Stimulated activated CD4-positive, alpha-beta T cell treated with anti-CD3 and anti-CD28 coated beads, TNF-alpha, amount 100 ng/mL, for 48 hours (primary cell): Measurements from ENCODE around the gene TMEM170B.
A peak's percentile ranks its signal among the peaks of the same experiment; 100 is the strongest.

ENCODE experiments used
- DNase-seq, 3 donors: peaks; one replicate each; pipeline ENCODE4 v3.0.0-alpha.2; 2020; ENCODE audit warnings: low read depth in 3 of 3

TMEM170B gene, protein sequence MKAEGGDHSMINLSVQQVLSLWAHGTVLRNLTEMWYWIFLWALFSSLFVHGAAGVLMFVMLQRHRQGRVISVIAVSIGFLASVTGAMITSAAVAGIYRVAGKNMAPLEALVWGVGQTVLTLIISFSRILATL

DNA sequence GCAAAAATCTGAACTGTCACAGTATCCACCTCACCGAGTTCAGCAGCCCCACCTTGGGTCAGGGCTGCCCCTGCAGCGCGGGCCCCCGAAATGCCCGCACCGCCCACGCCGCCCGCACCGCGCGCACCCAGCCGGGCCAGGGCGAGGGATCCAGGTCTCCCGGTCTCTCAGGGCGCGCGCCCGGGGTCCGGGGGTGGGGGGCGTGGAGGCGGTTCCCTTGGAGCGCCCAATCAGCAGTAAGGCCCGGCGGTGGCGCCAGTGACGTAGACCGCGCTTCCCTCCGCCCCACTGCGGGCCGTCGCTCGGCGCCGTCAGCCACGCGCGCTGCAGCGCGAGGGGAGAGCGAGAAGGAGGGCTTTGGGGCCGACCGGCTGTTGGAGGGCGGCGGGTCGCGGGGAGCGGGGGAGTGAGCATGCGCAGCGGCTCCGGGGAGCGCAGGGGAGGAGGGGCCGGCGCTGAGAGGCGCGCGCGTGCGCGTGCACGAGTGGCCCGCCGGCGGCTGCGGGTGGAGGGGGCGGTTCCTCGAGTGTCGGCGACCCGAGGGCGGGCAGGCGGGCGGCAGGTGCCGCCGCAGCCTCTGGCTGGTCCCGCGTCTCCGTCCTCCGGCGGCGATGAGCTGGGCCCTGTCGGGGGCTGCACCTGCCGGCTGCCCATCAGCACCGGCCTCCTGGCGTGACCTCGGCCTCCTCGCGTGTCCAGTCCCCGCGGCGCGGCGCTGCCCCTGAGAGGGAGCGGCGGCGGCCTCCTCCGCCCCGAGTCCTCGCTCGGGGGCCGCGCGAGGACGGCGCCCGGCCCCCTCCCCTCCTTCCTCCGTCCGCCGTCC lies at the start of gene TMEM170B:
Gene TMEM170B (plus strand): TSS at position 521 of the 823 bp plus-strand sequence. CDS start 529 bp downstream, outside the sequence.
- peak; percentile 85 to 88 (median 88) for DNase-seq

DNA sequence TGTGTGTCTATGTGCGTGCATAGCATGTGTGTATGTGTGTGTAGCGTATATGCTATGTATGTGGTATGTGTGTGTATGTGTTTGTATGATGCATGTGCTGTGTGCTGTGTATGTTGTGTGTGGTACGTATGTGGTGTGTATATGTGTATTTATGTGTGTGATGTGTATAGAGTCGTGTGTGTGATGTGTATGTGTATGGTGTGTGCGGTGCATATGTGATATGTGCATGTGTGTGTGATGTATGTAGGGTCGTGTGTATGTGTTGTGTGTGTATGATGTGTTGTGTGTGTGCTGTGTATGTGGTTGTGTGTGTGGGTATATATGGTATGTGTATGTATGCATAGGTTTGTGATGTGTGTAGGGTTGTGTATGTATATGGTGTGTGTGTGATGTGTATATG lies 46.6 kb upstream of the TMEM170B start:
- no peak for DNase-seq

DNA sequence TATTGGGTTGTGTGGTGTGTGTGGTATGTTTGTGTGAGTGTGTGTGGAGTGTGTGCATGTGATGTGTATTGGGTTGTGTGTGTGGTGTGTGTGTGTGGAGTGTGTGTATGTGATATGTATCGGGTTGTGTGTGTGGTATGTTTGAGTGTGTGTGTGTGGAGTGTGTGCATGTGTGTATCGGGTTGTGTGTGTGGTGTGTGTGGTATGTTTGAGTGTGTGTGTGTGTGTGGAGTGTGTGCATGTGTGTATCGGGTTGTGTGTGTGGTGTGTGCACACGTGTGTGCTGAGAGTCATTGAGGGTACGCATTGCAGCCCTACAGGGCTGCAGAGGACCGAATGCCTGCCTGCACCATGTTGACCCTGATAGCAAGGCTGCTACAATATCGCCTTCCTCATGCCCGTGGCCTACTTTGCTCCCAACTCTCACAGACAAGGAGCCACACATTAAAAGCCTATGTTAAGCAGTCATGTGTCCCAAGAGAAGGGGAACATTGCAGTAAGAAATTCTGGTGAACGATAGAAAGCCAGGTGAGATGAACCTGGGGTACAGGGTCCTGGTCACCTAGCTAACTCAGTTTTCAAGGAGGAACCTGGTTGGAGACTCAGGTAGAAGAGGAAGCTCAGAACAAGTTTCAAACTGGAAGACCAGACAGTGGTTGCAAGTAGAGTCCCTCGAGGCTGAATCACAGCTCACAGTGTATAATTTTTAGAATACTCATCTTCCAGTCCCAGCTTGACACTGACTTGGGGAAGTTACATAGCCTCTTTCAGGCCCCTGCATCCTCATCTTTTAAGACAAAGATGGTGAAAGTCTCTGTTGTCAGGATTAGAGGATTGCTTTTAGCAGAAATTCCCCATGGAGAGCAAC lies 45.7 kb upstream of the TMEM170B start:
- no peak for DNase-seq

DNA sequence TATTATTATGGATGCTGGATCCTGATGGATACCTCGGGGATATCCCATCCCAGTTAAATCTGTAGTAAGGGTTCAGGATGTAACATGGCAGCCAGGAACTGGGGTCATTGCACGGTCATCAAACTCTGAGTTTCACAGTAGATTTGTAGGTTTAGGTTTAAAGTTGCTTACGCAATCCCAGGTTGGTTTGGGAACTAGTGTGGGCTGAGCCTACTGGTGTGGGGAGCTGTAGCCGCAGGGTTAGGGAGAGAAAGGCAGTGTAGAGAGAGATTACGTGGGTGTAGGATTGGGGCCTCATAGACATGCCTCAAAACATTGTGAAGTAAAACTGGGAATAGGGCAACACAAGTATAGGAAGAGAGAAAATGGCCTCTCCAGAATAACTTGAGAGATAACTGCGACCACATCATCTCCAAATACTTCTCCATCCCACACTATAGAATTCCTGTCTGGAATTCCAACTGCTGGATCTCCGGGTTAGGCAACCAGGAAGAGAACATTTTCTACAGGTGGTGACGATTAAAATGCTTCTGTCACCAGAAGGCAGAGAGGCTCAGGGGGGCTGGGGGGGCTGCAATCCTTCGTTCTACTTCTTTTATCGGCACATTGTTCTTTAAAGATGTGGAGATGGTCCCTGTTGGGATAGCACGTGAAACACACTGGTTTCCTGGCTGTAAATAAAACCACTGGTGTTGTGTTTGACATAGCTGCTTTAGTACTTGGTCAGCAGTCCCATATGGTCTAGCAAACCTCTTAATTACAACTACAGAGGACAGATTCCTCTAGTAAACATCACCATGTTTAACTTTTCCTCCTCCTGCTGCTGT lies 44.9 kb upstream of the TMEM170B start:
- no peak for DNase-seq

DNA sequence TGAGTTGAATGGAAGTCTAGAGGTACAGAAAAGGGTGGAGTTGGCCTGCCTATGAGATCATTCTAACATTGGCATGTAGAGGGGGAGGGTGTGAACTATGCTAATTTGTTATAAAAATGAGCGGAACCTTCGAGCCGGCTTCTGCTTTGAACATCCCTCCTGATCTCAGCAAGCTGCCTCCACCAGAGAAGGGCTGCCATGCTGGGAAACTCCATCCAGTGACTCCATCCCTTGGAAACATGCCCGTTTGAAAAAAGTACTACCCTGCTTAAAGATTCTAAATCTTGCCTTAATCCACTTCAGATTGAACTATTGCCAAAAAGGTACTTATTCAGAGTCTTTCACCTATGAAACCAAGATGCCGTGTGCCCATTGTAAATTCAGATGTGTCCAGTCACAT lies 43.6 kb upstream of the TMEM170B start:
- no peak for DNase-seq

DNA sequence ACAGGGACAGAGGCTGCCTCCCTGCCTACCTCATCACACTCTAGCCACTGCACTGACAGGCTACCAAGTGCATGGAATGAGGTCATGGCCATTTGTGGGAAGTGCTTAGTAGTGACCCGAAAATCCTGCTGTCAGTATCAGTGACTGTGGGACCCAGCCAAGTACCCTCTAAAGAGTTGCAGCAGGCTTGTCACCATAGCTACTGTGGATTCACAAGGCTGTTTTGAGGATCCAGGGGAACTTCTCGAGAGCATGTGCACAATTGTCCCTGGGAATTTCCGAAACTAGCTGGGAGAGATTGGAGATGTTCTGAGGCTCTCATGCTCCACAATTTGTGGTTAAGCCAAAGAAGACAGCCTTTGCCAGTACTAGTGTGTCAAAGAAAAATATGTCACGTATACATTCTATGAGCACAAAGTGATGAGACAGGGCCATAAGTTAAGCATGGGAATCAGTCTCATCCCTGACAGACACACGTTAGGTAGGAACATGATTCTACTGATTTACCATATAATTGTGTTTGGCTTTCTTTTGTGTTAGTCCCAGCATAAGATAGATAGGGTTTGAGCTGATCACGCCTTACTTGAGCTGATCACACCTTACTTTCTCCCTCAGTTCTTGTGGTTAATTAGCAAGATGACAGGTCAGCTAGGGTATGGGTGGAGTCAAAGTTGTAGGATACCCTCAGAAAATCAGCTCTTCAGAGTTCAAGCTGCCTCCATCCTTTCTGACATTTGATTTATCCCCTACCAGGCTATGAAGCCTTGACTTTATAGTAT lies 42.6 kb upstream of the TMEM170B start:
- DNase-seq: no peak

DNA sequence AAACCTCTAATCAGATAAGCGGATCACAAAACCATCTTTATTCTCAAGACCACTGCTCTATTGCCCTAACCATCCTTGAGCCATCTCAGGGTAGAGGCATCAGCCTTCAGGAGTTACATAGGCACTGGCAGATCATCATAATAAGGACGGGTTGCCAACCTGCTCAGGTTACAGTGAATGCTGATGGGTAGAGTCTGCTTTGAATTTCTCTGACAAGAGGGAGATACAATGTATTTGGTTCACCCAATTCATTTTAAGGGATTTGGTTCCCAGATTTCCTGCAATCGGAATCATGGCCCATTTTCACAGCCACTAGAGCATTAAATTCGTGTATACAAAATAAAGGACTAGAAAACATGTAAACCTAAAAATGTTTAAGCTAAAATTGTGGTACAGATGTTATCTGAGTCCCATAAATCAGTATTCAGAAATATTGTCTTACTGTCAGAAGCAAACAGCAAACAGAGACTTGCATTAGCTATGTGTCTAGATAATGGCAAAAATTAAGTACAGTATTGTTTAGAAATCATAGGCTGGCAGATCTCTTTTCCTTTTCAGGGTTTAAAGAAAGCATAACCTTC lies 41.9 kb upstream of the TMEM170B start:
- DNase-seq: no peak

DNA sequence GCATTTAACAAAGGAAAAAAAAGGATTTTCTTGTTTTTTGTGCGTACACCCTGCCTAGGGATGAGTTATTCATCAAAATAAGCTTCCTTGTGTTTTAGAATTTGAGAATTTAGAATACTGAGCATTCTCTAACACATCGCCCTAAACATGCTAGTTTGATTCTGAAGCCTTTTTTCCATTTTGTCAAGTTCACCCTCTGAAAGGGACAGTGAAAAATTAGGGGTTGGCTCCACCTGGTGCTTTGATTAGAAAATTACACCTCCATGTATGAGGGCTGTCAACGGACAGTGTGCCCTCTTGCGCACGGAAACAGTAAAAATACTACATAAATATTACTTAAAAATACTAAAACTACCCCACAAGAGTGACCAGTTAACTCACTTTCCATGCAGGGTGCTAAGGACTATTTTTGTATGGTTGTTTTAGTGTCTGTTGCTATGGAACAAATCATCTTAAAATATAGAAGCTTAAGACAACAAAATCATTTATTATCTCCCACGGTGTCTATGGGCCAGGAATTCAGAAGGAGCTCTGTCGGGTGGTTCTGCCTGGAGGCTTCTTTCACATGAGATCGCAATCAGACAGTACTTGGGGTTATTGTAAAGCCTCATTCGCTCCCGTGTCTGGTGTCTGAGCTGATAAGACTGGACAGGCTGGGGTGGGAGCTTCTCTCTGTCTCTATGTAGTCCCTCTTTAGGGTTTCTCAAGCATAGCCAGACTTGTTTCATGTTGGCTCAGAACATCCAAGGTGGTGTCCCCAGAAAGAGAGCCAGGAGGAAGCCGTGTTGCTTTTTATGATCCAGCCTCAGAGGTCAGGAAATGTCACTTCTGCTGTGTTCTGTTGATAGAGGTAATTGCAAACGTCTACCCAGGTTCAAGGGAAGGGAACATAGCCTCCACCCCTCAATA lies 41.1 kb upstream of the TMEM170B start:
- peak; percentile 41 to 58 (median 52) for DNase-seq

DNA sequence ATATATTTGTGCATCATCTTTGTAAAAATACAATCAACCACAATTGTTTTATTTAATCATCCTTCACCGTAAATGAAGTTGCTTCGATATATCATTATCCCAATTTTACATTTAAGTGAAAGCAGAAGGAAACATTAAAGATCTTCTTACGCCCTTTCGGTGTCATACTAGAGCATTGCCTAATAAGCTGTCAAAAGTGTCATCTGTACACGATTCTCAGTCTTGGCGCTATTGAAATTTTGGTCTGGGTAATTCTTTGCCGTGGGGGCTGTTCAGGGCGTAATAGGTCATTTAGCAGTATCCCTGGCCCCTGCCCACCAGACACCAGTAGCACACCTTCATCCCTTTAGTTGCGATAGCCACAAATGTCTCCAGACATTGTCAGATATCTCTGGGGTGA lies 40.4 kb upstream of the TMEM170B start:
- DNase-seq: no peak

DNA sequence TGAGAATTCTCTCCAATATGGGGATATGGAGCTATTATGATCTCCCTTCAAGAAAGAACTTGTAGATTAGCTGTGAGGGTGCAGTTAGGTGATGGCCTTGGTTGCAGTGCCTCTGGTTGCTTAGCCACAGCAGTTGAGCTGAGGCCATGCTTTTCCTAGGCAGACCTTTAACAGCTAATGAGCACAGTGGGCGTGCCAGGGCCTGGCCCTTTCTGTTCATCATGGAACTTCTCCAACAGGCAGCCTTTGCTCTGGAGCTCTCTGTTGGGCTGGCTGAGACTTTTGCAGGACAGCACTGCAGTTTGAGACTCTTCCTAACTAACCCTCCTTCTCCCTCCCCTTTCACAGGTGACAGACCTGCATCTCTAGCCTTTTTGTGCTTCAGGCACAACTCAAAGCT lies 39.7 kb upstream of the TMEM170B start:
- DNase-seq: no peak

DNA sequence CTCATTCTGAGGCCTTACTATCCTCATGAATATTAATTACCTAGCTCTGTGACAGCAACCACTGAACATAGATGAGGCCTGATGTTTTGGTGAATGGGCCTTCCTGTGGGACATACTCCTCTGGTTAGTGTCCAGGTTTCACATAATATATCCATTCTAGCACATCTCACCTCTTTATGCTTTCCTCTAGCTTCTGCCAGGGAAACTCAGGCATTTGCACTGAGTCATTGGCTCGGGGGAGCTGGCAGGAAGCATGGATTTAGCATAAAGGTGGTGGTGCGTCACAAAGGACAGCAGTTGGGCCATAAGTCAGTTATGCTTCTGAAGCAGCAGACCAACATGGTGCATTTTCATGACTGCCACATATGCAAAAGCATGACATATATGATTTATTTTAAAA lies 37.5 kb upstream of the TMEM170B start:
- DNase-seq: no peak

DNA sequence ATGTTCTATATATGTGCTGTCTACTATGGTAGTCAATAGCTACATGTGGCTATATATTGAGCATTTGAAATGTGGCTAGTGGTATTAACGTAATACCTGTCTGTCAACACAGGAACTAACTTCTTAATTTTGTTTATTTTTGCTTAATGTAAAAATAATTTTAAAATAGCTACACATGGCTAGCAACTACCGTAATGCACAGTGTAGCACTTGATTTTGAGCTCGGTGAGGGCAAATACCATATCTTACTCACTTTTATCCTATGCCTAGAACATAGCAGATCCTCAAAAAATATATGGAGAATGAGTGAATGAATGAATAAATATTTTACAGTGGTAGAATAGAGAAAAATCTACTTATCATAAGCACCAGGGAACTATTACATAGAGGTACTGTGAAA lies 28.1 kb upstream of the TMEM170B start:
- DNase-seq: no peak

DNA sequence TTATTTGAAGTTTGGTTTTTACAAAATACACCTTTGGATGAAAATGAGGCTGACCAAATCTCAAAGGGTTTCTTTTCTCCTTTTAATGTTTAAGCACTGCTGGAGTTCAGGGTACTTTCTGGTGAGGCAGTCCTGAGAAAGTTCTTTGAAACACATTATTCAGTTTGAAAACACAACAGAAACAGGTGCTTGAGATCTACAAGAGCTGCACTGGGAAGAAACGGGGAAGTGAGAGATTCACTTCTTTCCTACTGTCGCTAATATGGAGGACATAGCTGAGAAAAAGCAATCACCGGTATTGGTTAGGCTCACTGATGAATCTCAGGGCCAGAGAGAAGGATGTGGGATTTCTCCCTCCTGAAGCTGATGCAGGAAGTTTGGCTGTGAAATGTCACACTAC lies 22.9 kb upstream of the TMEM170B start:
- DNase-seq: no peak

DNA sequence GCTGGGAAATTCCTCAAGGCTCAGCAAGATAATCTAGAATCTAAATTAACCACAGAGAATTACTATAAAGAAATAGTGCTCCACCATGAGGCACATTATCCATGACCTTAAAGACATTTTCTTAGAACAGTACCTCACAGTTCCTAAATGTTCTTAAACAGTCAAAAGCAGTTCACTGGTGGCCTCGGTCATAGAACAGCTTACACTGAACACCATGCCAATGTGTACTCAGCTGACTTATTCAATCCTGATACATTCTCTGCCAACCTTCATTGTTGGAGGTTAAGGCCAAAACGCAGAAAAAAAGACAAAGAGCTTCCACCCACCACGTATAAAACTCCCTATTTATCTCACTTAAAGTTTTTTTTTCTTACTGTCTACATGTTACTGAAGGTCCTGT lies 21.8 kb upstream of the TMEM170B start:
- DNase-seq: no peak

DNA sequence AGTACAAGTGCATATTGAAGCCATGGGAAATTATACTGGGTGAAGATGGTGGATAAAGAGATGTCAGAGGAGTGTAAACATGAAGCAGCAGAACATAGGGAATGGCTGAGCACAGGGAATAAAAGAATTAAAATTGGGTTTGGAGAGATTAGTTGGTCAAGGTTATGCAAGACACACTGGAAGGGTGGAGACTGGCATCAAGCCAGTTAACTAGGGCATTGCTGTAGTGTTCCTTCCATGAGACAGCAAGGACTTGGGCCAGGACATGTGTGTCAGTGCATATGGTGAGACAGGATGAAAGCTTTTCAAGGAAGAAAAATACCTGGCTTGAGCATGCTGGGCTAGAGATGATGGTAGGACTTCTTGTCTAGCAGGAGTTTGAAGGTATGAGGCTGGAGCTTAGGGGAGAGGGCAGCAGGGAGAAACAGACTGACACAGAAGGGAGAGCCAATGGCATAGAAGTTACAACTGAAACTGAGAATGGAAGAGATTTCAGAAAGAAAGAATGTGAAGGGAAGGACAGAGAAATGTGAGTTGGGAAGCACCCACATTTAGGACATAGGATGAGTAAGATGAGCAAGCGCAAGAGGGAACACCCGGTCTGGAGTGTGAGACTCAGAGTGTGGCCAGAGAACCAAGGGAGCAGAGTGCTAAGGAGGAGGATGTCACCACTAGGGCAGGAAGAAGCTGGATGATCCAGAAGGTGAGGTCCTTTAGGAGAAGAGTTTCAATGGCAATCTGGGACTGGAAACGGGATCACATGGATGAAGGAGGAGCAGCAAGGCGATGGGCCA lies 14.5 kb upstream of the TMEM170B start:
- no peak for DNase-seq

DNA sequence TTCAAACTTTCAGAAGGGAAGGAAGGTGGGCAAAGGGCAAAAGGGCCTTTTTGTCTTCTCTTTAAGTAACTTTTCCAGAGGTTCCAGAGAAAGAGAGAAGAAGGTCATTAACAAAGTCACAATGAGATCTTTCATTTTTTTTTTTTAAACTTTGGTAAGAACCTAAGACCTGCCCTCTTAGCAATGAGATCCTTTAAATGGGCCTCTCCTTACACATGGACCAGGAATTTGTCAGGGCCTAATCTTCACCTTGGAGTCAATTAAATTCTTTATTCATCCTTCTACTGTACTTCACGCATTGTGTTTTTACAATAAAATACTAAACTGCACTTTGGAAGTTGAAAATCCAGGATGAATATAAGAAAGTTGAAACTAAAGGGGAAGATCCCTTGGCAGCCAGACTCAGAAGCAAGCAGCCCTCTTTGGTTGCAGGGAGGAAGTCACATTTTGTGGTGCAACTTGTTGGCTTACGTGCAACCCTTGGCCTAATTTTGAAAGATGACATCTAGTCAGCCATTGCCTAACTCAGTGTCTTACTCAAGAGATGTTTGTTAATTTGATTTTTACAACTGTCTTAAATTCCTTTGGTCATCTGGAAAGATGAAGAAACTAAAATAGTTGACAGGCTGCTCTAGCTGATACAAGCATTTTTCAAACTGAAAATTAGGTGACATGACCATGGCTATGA lies 11.9 kb upstream of the TMEM170B start:
- no peak for DNase-seq

DNA sequence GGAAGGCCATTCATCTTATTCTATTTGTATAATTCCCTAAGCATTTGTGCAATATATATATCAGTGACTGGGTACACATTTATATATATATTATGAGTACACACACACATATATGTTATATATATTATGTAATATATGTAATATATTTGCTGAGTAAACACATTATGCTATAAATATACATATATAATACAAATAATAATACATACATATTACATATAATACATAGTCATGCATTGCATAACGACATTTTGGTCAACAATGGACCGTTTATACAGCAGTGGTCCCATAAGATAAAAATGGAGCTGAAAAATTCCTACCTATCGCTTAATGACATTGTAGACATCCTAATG lies 11.4 kb upstream of the TMEM170B start:
- no peak for DNase-seq

DNA sequence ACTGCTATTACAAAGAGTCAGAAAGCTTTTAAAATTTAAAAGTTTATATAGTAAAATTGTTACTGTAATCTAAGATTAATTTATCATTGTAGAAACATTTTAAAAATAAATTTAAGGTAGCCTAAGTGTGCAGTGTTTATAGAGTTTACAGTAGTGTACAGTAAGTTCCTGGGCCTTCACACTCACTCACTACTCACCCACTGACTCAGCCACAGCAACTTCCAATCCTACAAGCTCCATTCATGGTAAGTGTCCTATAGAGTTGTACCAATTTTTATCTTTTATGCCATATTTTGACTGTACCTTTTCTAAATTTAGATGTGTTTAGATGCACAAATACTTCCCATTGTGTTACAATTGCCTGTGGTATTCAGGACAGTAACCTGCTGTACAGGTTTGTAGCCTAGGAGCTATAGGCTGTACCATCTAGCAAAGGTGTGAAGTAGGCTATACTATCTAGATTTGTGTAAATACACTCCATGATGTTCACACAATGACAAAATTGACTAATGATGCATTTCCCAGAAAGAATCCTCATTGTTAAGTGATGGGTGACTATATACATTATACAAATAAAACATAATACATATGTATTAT lies 10.2 kb upstream of the TMEM170B start:
- DNase-seq: no peak
